HepG2 (cell line): ENCODE measurements around the gene C7orf57. TPM values are rescaled to one million over a fixed set of nuclear protein-coding genes. Genes with fewer than 3 reads are reported as not detected.

Source experiments
- ETS1 ChIP-seq: sonication (generic); formaldehyde crosslinking; IDR thresholded peaks from 2 replicates; pipeline ENCODE4 v1.4.0; 2020; ENCODE audit warnings: missing genetic modification reagents
- HNF1B ChIP-seq: sonication (generic); formaldehyde crosslinking; IDR thresholded peaks from 2 replicates; pipeline ENCODE4 v1.5.1; 2020; ENCODE audit warnings: mild to moderate bottlenecking, moderate library complexity, missing genetic modification reagents
- PRDM10 ChIP-seq: sonication (generic); formaldehyde crosslinking; IDR thresholded peaks from 2 replicates; pipeline ENCODE4 v1.4.0; 2020; ENCODE audit warnings: low read depth, missing genetic modification reagents
- REPIN1 ChIP-seq: sonication (generic); formaldehyde crosslinking; IDR thresholded peaks from 2 replicates; pipeline ENCODE4 v1.8.0; 2022; ENCODE audit warnings: missing genetic modification reagents, low read depth, mild to moderate bottlenecking, borderline replicate concordance
- SKIL ChIP-seq: sonication (generic); formaldehyde crosslinking; IDR thresholded peaks from 2 replicates; pipeline ENCODE4 v1.8.0; 2022; ENCODE audit warnings: missing genetic modification reagents, mild to moderate bottlenecking, moderate library complexity, borderline replicate concordance
- TEAD3 ChIP-seq: optimal IDR thresholded peaks from 2 replicates; pipeline ENCODE3; 2016; ENCODE audit warnings: borderline replicate concordance
- ZNF18 ChIP-seq: sonication (generic); formaldehyde crosslinking; IDR thresholded peaks from 2 replicates; pipeline ENCODE4 v1.8.0; 2022; ENCODE audit warnings: mild to moderate bottlenecking, missing genetic modification reagents; ENCODE audit not compliant: insufficient replicate concordance
- ZNF609 ChIP-seq: sonication (generic); formaldehyde crosslinking; IDR thresholded peaks from 2 replicates; pipeline ENCODE4 v1.4.0; 2020; ENCODE audit warnings: mild to moderate bottlenecking, missing genetic modification reagents, borderline replicate concordance
- polyA plus RNA-seq, 8 experiments: library from polyadenylated mRNA; depleted of rRNA in 3 of 8; stranded (reverse) in 7 of 8; unstranded in 1 of 8; fragments of >200 nt; fragmentation: Illumina TruSeq in 4 of 8; extraction: Trizol in 4 of 8; gene quantifications; 2 replicates each; pipeline versions ENCODE4 v1.2.1 to v1.2.3, GENCODE V29; 2011 to 2016; ENCODE audit warnings: low read depth in 4 of 8, missing spikeins in 1 of 8, mixed read lengths in 1 of 8; ENCODE audit not compliant: insufficient read depth in 1 of 8
- total RNA-seq, 5 experiments: library from RNA; depleted of rRNA; stranded (reverse); fragments of >200 nt; fragmentation: Illumina TruSeq; extraction: Trizol; gene quantifications; 2 replicates each; pipeline ENCODE4 v1.2.3, GENCODE V29; 2016; ENCODE audit warnings: low read depth in 1 of 5

Gene C7orf57
- total and polyA plus RNA-seq, 2 of the 13 experiments (the other 11 are each of a cell fraction or from before 2014, with no cell fraction given), result not detected

- TF ChIP-seq ZNF18 (CRISPR knock-in tag) (no peak), TEAD3 (CRISPR knock-in tag) (peak; percentile 34), ETS1 (CRISPR knock-in tag) (no peak), ZNF609 (CRISPR knock-in tag) (0 out of 2 replicates have a peak, but pooled peaks have one; percentile 10), SKIL (CRISPR knock-in tag) (no peak), PRDM10 (CRISPR knock-in tag) (no peak), HNF1B (CRISPR knock-in tag) (peak; percentile 29; the same call in 1 of the 2 replicates), REPIN1 (CRISPR knock-in tag) (0 out of 2 replicates have a peak, but pooled peaks have one; percentile 33)
Observed at GRCh38 chr7:48109848-48110663, 74.7 kb downstream of the C7orf57 start (continued).
